GM21526 (cell line): ENCODE results near the gene KCNH1.

Source experiments
- ATAC-seq: cut with Tn5 transposase; IDR thresholded peaks from one replicate; pipeline ENCODE4 v1.9.1; 2021; ENCODE audit warnings: moderate library complexity; ENCODE audit not compliant: unreplicated experiment, low FRiP score

Gene KCNH1

DNA sequence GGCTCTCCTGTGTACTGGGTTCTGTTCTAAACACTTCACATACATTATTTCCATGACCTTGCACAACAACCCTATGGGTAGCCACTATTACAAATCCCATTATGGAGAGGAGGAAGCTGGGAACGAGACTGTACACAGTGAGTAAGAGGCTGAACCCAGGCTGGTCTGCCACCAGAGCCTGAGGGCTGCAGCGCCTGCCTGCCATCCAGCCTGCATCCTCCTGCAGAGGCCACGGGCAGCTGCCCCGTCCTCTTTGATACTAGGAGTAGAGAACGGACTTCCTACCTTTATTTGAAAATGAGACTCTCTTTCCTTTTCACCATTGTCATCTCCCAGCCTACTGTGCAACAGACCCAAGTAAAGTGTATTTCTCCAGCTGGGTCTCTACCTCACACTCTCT lies 435.3 kb downstream of the KCNH1 start:
- no peak for ATAC-seq

DNA sequence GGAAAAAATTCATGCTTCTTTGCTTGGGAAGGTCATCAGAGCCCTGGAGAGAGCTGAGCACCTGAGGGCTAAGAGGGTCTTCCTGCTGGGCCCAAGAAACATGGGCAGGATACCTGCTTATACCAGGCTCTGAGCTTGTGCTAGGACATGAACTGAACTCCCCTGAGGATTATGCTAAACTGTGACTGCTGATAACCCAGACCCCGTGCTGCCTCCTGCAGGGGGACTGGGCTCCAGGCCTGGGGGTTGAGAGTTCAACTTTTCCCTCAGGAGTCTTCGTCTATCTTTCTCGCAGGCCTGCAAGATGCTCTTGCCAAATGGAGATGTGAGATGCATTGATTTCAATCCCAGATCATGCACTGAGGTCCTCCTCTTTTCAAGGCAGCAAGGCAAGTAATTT lies 436.8 kb downstream of the KCNH1 start:
- peak; percentile 13 for ATAC-seq

DNA sequence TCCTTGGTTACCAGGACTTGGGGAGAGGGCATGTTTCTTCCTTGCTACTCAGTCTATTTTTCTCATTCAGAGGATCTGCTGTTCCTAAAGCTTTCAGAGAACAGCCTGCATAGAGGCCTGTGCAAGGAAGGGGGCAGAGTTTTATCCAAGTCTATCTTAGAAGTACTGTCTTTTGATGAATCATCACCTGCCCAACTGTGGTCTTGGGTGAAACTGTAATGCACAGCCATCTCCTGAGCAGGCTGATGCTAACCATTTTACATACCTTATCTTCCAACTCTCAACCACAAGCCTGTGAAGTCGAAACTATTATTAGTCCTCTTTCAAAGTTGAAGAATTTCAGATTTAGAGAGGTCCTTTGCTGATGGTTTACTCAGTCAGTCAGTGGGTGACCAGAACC lies 437.2 kb downstream of the KCNH1 start:
- ATAC-seq, result peak; percentile 96

DNA sequence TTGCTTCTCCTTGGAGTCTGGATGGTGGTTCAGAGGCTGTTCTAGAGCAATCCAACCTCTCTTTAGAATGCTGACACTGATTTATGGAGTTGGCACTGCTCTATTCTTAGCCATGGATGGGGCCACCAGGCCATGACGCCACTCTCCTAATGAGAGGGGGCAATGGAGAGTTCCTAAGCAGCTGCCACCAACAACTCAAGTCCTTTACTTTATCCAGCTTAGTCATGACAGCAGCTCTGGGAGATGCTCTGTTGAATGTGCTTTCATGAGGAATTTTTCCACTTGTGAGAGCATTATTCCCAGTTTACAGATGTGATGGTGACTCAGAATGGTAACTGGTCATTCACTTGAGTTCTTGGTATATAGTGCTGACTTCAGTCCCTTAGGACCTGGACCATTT lies 438.9 kb downstream of the KCNH1 start:
- ATAC-seq, result no peak

DNA sequence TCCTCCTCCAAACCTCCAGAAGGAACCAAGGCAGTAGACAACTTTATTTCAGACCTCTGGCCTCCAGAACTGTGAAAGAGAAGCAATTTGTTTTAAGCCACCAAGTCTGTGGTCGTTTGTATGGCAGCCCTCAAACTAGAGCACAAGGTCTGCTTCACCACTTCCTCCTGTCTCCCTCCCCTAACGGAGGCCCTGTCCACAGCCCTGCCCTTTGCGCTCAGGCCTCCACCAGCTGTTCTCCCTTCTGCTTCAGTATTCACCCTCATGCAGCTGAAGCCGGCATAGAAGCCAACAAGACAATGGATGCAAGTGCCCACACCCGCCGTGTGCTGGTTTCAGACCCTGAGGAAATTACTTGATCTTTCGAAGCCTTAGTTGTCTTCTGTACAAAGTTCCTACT lies 441.2 kb downstream of the KCNH1 start:
- no peak for ATAC-seq

DNA sequence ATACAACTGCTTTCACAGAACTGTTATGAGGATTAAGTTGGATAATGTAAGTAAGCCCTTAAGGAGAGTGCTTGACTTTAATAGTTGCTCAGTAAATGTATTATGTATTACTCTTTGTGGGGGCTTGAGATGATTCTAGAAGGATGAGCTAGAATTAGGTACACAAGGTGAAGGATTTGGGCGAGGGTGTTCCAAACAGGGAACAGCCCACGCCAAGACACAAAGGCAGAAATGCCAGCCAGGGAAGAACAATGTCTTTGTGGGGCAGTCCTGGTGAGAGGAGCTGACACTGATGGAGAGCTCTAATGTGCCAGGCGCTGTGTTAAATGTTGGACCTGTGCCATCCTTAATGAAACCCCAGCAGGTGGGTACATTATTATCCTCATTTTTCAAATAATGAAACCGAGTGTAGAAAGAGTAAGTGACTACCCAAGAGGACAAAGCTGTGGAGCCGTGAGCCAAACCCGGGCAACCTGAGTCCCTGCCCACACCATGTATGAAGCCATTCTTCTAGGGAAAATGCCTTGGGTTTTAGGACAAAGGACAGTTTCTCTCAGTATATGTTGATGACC lies 442.8 kb downstream of the KCNH1 start:
- no peak for ATAC-seq

DNA sequence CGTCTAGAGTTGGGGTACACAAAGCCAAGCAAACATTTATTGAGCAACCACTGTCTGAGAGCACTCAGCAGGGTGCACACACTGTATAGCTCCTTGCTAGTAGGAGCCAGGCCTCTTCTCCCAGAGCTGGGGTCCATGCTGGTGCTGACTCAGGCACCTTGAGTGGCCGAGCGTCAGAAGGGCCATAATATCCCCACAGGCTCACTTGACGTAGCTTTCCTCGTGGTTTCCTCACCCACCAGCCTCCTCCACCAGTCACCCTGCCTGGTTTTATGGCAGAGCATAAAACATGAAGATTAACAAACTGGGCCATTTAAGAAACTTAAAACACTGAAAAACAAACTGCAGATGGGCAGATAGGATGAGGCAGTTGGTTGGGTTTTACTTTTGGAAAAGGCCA lies 443.7 kb downstream of the KCNH1 start:
- no peak for ATAC-seq

DNA sequence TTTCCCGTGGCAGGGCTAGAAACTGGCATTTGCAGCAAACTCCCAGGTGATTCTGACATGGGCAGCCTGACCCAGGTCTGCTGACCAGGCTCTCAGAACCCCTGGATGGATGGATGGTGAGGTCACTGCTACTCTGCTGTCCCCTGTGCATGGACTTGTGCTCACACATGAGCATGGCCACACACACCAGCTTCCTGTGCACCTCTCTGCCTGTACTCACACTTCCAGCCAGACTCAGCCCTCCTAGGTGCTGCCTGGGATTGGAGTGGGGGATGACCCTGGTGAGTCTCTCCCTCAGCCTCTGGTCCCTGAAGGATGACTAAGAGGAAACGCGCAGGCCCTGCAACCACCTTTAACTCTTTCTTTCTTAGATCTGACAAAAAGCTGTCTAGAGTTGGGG lies 444.1 kb downstream of the KCNH1 start:
- no peak for ATAC-seq

DNA sequence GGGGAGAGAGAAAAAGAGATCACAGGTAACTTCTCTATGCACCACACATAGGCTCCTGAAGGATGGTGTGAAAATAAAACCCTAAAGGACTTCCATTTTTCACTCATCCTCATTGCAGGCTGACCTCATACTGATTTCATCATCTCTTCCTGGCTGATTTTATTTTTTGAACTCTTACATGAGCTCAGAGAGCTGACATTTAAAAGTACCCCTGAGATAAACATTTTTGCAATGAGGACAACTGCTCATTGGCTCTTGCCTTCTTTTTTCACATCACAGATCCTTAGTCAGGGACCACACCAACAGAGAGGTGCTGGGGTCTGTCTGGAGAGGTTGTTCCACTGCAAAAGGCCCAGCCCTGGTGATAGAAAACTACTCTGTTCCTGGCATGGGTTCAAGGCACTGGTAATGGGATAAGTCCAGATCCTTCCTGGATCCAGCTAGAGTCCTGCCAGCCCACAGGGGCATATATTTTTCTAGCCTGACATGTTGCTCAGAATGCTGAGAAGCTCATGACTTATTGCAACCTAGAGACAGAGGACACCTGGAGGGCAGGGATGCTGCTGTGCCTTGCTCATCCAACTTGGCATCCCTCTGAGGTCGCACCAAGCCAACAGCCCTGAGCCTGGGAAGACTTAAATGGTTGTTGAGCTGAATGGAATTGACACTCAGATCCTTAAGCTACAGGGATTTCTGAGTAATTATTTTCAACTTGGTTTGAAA lies 445.3 kb downstream of the KCNH1 start:
- no peak for ATAC-seq

DNA sequence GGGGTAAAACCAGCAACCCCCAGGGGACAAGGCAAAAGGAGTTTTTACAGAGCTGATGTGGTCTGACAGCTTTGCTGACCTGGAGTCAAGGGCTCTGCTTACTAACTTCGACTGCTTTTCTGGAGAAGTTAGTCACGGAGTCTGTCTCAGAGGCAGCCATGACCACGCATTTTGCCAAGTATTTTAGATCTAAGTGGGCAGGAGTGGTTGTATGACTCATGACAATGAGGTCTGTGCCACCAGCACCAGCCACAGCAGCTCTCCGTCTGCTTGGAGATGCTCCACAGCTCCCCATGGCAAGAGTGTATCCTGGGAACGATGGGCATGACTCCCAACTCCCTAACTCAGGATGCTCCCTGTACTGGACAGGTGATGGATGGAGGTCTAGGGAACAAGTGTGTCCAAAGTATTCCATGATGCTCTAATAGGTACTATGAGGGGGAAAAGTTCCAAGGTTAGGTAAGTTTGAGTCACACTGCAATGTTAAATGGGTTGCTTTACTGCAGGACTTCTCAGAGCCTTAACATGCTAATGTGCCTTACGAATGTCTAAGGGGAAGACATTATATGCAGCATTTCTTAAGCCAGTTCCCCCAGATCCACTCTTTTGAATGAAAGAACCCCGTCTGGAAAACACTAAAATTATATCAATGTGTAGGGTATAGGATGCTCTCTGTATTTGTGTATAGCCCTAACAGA lies 446.2 kb downstream of the KCNH1 start:
- ATAC-seq, result no peak

DNA sequence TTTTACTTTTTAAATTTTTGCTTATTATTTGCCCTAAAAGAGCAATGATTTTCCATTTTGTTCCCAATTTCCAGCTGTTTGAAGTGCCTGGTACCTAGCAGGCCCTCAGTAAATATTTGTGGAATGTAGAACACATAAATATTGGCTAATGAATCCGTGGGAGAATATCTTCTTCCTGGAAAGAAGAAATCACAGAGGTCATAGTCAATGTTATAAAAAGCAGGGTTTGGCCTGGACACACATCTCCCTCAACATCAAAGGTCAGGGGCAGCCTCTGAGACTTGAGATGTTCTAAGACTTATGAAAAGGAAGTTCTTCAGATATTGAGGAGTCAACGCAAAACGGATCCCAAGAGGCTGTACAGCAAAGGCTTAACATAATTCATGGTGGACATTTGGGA lies 447.1 kb downstream of the KCNH1 start:
- ATAC-seq, result no peak

DNA sequence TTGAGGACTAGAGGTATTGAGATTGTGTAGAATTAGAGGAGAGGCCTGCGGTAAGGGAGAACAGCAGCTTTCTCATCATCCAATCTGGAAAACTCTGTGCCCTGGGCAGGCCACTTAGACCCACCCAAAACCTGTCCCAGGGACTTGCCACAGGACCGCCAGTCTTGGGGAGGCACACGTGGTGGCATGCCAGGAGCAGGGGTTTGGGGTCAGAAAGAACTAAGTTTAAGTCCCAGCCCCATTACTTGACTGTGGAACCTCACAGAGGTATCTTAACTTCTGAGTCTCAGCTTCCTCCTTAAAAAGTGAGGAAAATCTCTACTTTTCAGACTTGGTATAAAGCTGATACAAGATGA lies 448.7 kb downstream of the KCNH1 start:
- ATAC-seq, result no peak

DNA sequence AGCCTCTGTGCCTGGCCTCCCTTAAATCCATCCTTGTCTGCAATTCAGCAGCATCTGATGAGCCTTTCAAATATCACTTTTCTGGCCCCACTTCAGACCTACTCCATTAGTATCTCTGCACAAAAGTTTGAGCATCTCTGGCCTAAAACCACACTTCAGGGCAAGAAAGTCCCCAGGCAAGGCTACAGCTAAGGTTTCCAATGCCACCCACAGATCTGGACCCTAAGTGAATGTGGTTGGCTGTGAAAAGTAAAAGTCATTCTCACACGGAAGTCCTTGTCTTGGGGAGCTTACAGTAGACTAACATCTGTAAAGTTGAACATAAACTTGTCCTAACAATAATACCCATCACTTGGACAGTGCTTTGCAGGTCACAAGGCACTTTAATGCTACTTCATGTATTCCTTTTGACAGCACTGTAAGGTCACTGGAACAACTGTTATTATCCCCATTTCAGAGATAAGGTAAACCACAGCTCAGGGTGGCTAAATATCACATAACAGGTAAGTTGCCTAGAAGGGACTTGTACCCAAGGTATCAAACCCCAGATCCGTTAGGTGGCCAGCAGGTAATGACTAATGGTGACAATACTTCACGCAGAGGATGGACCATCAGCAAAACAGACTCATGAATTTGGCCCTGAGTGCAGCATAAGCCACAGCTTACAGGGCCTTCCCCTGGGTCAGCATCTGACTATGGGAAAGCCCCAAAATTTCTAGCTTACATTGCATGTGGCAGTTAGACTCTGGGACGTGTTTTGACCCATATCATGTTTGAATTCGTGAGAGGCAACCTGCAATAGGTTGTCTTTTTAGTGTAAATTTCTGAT lies 449.3 kb downstream of the KCNH1 start:
- ATAC-seq, result peak; percentile 78

DNA sequence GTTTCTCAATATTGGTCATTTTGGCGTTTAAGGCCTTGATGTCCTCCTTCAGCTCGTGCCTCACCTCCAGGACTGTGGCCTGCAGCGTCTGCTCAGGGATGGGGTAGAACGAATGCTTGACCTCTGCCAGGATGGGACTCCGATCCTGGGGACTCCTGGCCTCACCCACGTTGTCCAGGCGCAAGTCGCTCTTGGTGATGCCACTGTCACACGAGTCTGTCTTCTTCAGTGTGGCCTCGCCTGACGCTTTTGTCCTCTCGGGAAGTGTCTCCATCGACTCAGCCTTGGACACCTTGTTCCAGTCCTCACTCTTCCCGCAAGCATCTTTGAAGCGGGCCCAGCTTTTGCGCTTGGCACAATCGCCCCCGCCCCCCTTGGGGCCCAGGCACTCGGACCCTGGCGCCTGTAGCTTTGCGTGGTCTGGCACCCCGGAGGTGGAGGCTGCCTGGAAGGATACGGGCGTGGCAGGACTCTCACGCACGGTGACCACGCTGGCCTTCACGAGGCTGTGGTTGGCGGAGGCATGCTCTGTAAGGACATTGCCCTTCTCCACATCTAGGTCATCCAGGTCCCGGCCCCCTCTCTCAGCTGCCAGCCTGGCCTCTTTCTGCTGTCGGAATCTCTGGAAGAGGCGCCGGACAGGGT lies 450.4 kb downstream of the KCNH1 start:
- no peak for ATAC-seq

DNA sequence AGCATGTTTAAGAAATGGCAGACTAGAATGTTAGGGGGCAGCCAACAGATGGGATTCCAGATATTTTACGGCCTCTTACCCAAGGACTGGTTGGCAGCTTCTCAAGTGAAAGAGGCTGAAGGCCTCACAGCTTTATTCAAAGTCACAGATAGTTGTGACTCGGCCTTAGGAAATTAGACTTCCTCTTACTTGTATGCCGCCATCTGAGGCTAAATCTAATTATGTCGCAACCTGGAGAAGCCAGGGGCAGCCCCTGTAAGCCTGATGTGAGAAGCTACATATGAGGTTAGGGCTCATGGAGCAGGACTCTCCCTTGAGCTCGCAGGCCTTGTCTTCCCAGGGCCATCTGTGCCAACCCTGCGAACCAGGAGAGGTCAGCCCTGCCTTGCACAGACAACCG lies 452.8 kb downstream of the KCNH1 start:
- no peak for ATAC-seq

DNA sequence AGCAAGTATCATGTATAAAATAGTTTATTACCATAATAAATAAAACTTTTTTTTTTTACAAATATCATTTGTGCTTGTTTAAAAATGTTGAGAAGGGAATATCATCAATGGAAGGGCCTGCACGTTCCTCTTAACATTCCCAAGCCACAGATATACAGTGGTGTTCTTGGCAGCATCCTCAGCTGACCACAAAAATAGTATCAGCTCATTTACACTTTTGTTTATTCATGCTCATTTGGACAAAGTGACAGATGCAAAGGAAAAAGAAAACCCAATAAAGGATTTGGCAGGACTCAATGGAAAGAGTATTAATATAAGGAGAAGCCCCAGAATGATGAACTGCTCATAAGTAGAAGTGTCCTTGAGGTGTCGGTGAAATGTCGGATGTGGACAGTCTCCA lies 455.6 kb downstream of the KCNH1 start:
- no peak for ATAC-seq

DNA sequence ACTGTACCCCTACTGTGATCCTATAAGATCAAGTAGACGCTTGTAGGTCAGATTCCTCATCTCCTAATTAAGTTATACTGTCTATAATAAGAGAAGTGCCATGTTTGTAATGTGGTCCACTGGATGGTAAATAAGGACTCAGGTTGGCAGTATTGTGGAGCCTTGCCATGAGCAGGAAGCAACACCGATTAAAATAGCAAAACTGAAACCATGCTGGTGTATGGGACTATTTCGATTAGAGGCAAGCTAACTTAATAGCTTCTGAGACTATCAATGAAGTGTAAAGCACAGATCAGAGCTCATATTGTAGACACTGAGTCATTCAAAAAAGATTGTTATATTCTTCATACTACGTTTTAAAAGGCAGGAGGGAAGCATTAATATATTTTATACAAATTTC lies 456.4 kb downstream of the KCNH1 start:
- ATAC-seq, result no peak

DNA sequence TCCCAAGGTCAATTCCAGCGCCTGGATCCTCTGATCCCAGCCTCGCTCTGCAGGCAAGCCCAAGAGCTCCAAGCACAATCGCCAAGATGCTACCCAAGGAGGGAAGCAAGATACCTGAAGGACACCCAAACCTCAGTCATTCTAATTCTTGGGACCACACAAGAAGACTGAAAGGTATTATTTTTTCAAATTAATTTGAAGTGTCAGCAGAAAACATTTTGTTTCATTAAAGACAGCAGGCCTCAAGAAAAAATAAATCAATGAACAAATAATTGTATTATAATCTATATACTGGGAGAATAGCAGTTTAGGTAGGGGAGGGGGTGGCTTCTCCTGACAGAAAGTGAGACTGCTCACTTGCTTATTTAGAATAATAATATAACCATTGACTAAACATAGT lies 457.4 kb downstream of the KCNH1 start:
- ATAC-seq, result no peak

DNA sequence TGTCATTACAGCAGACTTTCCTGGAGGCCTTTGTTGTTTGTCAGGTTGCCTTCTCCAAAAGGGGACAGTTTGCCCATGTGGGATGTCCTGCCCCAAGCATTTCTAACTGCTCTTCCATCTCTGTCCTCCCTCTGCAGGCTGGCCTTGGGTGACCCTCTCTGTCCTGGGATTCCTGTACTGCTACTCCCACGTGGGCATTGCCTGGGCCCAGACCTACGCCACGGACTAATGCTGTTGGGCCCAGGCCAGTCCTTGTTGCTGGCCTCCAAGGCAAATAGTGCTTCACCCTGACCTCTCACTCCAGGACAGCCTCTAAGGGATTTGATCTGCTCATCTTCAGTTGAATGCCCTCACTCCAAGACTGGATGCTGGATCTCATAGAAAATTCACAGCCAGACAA lies 459.8 kb downstream of the KCNH1 start:
- ATAC-seq, result no peak

DNA sequence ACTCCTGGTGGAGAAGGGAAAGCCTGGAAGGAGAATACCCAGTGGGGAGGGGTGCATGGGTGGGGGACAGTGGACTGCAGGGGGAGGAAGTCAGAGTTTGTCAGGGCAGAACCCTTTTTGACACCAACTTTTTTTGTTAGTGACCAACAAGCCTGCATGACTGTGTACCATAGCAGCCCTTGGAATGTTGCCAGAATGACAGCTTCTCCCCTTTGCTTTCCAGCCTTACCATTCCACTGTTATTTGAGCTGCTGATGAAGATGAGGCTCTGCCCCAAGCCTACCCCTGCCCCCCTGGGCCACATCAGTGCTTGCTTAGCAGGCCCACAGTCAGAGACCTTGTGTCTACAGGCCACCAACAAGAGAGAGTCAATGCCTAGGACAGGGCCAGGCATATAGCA lies 464.0 kb downstream of the KCNH1 start:
- ATAC-seq, result no peak
